ENCODE data around the gene RICTOR.

GRCh38 chr5:39024005-39024404 is 50.2 kb downstream of the RICTOR start:
- no peak for TF ChIP-seq CTCF (IDR thresholded peaks at IDR 0.05 in 2 of 3, conservative IDR thresholded peaks at IDR 0.05 in 1 of 3; ENCODE audit: borderline replicate concordance in 1 of 3, insufficient read depth in 1 of 3, low read depth in 2 of 3, low read length in 2 of 3)
- no peak for TF ChIP-seq POLR2A (IDR thresholded peaks at IDR 0.05; ENCODE audit: borderline replicate concordance, extremely low read depth, insufficient read depth, insufficient read length)
- TF ChIP-seq SIN3A (IDR thresholded peaks at IDR 0.05; ENCODE audit: low read depth): no peak
